Activated CD8-positive, alpha-beta memory T cell treated with anti-CD3 and anti-CD28 coated beads, Interleukin-2, amount 50 U/mL, for 1 hour (primary cell): ENCODE measurements around the gene PRDM8.

Source experiments
- DNase-seq: peaks from one replicate; pipeline ENCODE4 v3.0.0-alpha.2; 2020; ENCODE audit errors: extremely low read depth

Gene PRDM8

DNA sequence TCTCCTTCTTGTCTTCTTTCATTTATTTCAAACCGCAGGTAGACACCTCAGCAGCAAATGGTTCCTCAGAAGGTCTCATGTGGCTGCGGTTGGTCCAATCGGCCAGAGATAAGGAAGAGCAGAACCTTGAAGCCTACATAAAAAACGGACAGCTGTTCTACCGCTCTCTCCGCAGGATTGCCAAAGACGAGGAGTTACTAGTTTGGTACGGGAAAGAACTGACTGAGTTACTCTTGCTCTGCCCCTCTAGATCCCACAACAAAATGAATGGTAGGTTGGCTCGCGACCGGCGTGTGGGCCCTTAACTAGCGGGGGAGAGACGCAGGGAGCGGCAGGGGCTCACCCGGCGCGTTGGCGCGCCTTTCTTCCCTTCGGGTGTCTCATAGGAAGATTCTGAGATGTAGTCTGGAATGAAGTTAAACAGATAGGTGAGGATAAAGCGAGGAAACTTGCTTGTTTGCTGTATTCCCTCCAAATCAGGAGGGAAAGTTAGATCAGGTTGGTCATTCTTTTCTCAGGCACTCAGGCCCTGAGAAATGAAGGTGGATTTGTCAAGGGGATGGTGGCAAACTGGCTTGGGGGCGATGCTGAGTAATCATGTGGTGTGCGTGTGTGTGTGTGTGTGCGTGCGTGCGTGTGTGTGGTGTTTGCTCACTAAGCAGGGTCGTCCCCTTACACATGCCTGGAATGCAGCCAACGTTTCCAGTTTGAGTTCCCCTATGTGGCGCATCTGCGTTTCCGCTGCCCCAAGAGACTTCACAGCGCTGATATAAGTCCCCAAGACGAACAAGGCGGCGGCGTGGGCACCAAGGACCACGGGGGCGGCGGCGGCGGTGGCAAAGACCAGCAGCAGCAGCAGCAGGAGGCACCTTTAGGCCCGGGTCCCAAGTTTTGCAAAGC lies 4.2 kb downstream of the PRDM8 start:
- peak; percentile 65 for DNase-seq

GRCh38 chr4:80202190-80202711 lies 4.9 kb downstream of the PRDM8 start:
- DNase-seq, result no peak

- no peak for DNase-seq
These were observed 5.6 kb downstream of the PRDM8 start for GRCh38 chr4:80202741-80203553.

DNA sequence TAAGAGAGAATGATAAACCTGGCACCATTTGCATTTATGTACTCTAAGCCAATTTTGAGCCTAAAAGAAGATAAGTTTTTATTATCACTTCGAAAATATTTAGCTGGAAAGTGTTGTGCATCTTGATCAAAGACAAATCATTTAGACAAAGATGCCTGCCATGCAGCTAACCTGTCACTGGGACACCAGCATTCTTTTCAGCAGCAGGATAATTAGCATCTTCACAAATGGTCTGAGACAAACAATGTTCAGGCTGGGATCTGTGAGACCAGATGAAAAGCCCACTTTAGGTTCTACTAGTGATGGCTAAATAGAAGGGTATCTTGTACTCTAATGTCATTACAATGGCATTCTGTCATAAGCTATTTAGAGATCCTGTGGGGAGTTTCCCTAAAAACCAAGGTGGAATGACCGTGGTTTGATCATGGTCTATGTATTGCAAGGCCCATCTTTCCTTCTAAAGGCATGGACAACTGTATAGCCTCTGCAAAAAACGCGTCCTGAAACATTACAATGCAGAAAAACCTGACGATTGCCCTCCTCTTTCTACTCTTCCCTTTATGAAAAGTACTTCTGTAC lies 7.2 kb downstream of the PRDM8 start:
- DNase-seq, result no peak

DNA sequence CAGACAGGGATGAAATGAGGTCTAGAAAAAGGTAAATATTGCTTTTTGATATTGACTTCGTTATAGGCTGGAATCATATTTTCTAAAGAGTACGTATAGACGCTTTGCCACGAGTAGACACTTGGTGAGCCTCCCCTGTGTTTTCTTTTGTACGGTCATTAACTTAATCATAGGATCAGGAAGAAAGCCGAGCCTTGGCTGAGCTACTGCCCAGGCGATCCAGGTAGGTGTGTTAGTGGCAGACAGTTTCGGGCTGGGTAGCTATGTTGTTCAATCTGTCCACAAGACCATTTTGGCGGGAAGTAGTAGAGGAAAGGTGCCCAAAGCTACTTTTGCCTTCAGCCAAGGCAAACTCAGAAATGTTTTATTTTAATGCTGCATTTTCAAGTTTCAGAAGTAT lies 8.8 kb downstream of the PRDM8 start:
- no peak for DNase-seq

DNA sequence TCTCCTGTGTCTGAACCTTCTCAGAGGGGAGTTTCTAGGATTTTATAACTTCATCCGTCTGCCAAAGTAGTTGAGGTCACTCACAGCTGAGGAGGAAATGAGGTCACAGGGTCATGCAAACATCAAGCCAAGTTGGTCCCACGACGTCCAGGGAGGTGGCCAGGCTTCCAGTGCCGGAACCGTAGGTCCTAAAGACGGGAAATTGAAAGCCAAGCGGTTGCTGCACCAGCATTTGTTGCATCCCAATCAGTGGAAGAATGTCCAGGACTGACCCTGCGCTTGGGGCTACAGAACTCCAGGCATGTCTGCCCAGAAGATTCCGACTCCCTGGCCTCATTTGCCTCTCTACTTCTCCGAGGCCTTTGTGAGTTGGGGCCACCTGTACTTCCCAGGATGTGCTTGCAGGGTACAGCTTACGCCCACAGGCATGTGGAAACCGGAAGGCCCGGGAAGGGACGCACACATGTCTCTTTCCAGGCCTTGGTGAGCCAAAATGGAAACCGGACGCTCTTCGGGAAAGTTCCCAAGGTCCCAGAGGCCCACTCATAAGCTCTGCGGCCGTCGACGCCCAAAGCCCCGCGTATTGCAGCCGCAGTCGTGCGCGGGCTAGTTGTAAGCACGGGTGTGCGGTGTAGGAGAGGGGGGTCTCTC lies 9.3 kb downstream of the PRDM8 start:
- no peak for DNase-seq

- no peak for DNase-seq
These were observed 9.9 kb downstream of the PRDM8 start for GRCh38 chr4:80207172-80207583.

GRCh38 chr4:80207664-80208063 lies 10.4 kb downstream of the PRDM8 start:
- no peak for DNase-seq

DNA sequence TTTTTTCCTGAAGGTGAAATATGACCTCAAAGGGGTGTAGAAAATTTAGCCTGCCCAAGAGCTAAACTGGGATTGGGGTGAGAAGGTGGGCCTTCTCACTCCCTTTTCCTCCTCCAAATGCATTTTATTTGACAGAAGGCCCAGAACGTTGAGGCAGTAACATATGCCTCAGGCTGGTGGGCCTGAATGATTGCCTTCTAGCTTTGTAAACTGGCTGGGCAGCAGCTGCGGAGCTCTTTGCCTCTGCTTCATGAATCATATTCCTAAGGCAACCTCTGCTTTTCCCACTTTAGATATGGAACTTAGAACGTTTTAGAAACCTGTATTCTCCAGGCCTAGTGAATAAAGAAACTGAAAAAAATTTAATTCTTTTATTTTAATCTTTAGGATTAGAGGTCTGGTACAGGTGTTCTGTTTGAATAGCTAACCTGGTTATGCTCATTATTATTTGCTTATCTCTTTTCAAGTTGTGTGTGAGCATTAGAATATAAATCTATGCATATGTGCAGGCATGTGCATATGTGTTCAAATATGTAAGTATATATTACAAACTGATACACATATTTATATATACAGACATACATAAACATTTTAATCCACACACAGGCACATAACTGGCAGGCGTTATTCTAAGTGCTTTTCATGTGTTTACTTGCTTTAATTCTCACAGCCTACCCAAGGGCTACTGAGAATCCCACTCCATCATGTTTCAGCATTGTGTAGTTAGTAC lies 11.5 kb downstream of the PRDM8 start:
- no peak for DNase-seq

DNA sequence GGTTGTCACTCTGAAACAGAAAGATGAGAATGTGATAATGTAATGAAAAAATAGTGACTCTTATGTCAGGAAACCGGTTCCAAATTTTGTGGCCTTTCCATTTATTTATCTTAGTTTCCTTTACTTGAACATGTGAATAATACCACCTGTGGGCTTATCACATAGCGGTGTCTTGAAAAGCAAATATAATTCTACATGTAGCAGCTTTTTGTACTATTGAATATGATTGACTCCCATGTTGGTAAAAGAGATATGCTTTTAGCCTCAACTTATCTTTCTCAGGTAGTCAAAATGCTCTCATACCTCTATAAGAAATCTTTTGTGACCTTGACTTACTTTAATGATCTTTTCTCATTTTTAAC lies 12.0 kb downstream of the PRDM8 start:
- DNase-seq, result no peak

DNA sequence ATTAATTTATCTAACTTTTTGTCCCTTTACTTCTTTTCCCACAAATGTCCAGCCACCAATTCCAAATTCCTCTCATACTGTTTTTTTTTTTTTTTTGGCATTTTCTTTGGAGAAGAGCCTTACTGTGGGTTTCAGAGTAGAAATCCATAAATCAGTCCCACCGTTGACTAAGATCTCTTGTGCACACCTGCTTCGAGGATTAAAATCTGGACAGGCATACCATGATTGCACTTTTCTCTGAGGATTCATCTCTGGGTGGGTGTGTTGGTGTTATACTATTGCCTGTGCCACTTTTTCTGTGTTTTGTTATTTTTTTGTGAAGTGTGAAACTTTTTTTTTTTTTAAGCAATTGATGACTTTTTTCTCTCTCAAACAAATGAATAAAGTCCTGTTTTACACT lies 13.2 kb downstream of the PRDM8 start:
- no peak for DNase-seq

- DNase-seq, result no peak
These were observed 16.0 kb downstream of the PRDM8 start for GRCh38 chr4:80213117-80213815.

DNA sequence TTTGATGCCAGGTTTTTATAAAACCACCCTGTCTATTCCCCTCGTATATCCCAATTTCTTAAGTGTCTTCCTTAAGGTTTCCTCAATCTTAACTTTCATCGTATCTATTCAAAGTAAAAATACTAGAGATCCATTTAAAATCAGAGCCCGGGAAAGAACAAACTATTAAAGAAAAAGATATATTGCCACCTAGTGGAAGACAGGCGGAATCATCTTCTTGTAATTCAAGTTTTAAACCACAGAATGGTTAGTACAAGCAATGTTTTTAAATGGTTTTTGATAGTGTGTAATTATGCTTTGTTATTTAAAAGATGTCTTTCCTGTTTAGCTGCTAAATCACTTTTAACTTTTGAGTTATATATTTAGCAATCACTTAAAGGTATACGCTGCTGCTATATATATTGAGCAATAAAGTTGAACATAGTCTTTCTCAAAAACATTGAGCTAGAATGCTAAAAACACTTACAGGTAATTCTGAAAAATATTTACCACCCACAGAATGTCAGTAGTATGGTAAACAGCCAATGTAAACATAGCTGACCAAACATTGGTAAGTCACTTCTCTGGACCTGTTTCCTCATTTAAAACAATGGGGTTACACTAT lies 18.2 kb downstream of the PRDM8 start:
- no peak for DNase-seq

DNA sequence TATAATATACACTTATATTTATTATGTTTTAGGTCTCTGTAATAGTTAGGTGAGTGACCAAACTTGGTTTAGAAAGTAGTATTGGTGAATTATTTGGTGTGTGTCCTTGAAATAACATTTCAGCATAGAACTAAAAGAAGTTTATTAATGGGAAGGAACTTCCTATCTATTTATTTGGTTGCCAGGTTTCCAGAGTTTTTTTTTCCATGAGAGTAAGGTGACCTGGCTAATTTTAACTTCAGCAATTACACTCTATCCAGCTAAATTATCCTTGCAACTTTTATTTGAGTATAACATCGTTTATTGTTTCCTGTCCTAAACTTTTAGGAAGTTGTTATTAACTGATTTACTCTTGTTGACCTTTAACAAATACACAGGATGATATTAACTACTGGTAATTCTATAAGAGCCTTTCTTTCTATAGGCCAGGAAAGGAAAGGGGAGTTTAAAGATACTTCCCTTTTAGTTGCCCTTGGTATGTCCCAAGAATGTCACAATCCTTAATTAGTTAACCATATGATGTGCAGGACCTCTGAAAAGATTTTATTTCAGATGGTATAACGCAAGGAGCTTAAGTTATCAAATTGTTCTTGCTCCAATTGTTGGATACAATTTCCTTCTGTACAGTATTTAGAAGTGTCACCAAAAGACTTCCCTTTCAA lies 18.9 kb downstream of the PRDM8 start:
- DNase-seq, result no peak

GRCh38 chr4:80219301-80220025 lies 22.2 kb downstream of the PRDM8 start:
- DNase-seq, result no peak

GRCh38 chr4:80220711-80221110 lies 23.4 kb downstream of the PRDM8 start:
- no peak for DNase-seq

- no peak for DNase-seq
These were observed 23.9 kb downstream of the PRDM8 start for GRCh38 chr4:80221161-80221560.

DNA sequence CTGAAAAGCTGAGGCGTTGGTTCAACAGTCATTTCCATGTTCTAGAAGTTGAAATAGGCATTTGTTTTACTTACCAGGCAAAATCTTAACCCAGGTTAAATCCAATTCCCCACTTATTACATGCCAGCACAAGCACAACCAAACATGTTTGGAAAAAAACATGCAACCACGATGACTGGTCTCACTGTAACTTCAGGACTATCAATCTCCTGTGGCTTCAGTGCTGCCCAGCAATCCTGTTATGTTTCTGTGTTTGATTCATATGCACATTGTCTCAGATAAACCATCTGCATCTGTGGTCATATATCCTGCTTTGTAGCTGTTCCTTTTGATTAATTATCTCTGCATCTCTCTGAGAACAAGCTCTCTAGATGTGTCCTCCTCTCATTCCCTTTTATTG lies 28.3 kb downstream of the PRDM8 start:
- no peak for DNase-seq

DNA sequence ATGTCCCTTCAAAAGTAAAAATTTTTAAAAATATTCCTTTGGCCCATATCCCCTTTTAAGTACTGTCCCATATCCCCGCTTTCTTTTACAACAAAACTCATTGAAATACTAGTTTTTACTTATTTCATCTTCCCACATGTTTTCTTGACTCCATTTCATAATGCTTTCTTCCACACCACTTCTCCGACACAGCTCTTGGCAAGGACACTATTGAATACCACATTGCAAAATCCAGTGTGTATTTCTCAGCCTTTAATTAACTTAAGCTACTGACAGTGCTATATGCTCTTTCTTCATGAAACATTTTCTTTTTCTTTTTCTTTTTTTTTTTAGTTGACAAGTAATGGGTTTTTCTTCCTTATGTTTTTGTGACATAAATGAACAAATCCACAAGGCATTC lies 28.8 kb downstream of the PRDM8 start:
- DNase-seq, result no peak
